DND-41 (cell line): ENCODE measurements around the gene CRACR2B.

Experiments used
- ATAC-seq: fragments of 200-7000 bp; cut with Tn5 transposase; 3 replicates; pipeline ENCODE4 v1.9.1; 2021; ENCODE audit warnings: low read depth; ENCODE audit not compliant: insufficient read depth
- DNase-seq: peaks from one replicate; pipeline ENCODE4 v3.0.0-alpha.2; 2020
- H2AFZ ChIP-seq: 2 replicates; pipeline ENCODE4 v1.6.0; 2012; ENCODE audit warnings: low read depth, low read length
- H3K27ac ChIP-seq: 2 replicates; pipeline ENCODE4 v1.5.1; 2012; ENCODE audit warnings: low read length, inconsistent platforms
- H3K27me3 ChIP-seq: fragments of 200-600 bp; sonication (generic); 2 replicates; pipeline ENCODE4 v1.6.0; 2012; ENCODE audit warnings: low read length, mild to moderate bottlenecking, inconsistent platforms; ENCODE audit not compliant: insufficient read depth, poor library complexity
- H3K36me3 ChIP-seq: 2 replicates; pipeline ENCODE4 v1.5.1; 2012; ENCODE audit warnings: low read length, inconsistent platforms; ENCODE audit not compliant: insufficient read depth
- H3K4me1 ChIP-seq: 2 replicates; pipeline ENCODE4 v1.5.1; 2012; ENCODE audit warnings: mild to moderate bottlenecking, low read length; ENCODE audit not compliant: insufficient read depth
- H3K4me2 ChIP-seq: 2 replicates; pipeline ENCODE4 v1.6.0; 2012; ENCODE audit warnings: mild to moderate bottlenecking, moderate library complexity, low read length, inconsistent platforms; ENCODE audit not compliant: insufficient read depth
- H3K4me3 ChIP-seq, 2 experiments: fragments of 200-600 bp in 1 of 2; shearing (Covaris generic) in 1 of 2; 2 replicates each; pipeline ENCODE4 v1.5.1; 2012 to 2016; ENCODE audit warnings: inconsistent platforms in 2 of 2, low read length in 2 of 2, mild to moderate bottlenecking in 2 of 2, low read depth in 1 of 2, moderate library complexity in 1 of 2
- H3K79me2 ChIP-seq: 2 replicates; pipeline ENCODE4 v1.6.0; 2012; ENCODE audit warnings: low read length, inconsistent platforms; ENCODE audit not compliant: insufficient read depth
- H3K9ac ChIP-seq: 2 replicates; pipeline ENCODE4 v1.6.0; 2012; ENCODE audit warnings: low read depth, mild to moderate bottlenecking, inconsistent platforms, low read length, moderate library complexity
- H3K9me3 ChIP-seq: 2 replicates; pipeline ENCODE4 v1.5.1; 2012; ENCODE audit warnings: low read length, moderate library complexity, mild to moderate bottlenecking, inconsistent platforms; ENCODE audit not compliant: insufficient read depth, severe bottlenecking
- H4K20me1 ChIP-seq: 2 replicates; pipeline ENCODE4 v1.6.0; 2012; ENCODE audit warnings: low read length; ENCODE audit not compliant: insufficient read depth
- CTCF ChIP-seq: IDR thresholded peaks from 2 replicates; pipeline ENCODE4 v1.5.1; 2012; ENCODE audit warnings: borderline replicate concordance, low read length, moderate library complexity, mild to moderate bottlenecking; ENCODE audit not compliant: poor library complexity, severe bottlenecking; ENCODE audit errors: extremely low read depth
- EZH2 ChIP-seq: IDR thresholded peaks from 3 replicates; pipeline ENCODE4 v1.6.1; 2012; ENCODE audit warnings: borderline replicate concordance, low read depth, mild to moderate bottlenecking, moderate library complexity, low read length, inconsistent platforms; ENCODE audit not compliant: severe bottlenecking

CRACR2B gene

DNA sequence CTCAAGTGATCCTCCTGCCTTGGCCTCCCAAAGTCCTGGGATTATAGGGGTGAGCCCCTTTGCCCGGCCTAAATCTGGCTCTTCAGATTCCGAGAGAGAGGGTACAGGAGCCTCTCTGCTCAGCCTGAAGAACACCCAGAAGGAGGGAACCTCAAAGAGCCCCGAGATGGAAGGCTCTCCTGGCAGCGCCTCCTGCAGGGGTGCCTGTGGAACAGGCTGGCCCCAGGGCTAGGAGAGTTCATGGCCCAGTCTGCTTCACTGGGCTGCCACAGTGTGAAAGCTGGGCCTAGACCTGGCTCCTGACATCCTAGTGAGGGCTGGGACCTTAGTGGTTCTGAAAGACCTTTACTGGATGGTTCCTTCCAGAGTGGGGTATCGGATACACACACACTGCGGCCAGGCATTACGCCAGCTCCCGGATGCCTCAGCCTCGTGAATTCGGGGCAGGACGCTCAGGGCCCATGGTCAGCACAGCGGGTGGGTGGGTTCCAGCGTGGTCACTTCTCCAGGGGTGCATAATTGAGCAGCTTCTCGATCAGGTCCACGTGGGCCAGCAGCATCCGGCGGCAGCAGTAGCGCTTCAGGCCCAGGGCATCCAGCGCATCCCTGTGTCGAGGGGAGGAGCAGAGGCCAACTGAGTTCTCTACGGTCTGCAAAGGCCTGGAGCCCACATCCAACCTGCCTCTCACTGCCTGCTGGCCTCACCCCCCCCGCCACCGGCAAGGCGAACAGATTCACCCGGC, 12.3 kb downstream of the CRACR2B start:
- H3K27ac ChIP-seq: no peak overlapping the region
- peaks cover 45% of the 10 kb centered on the region for H3K36me3 ChIP-seq
- TF ChIP-seq EZH2 (no peak), CTCF (peak; percentile 46)
- H3K27me3 ChIP-seq: no peaks in the 10 kb centered on the region
- H3K4me2 ChIP-seq: peak overlapping the region; percentile 91; the same call in 1 of the 2 replicates
- H3K4me3 ChIP-seq: peak overlapping the region in 1 of 2 experiments; percentile 98; a peak in 1 of 4 replicates
- DNase-seq: no peak
- H4K20me1 ChIP-seq: peaks cover 28% of the 10 kb centered on the region; the same call in 1 of the 2 replicates
- H3K4me1 ChIP-seq: peaks cover 38% of the 10 kb centered on the region
- no peak for ATAC-seq
- H3K79me2 ChIP-seq: peaks cover 21% of the 10 kb centered on the region
- H3K9ac ChIP-seq: peak overlapping the region; percentile 91; the same call in 1 of the 2 replicates
- H2AFZ ChIP-seq: no peak overlapping the region
- H3K9me3 ChIP-seq: no peaks in the 10 kb centered on the region

GRCh38 chr11:841981-842369, 14.3 kb downstream of the CRACR2B start:
- Histone ChIP-seq H4K20me1 (peaks cover 27% of the 10 kb centered on the region; the same call in 1 of the 2 replicates), H3K36me3 (peaks cover 41% of the 10 kb centered on the region), H3K4me3 (peak overlapping the region; percentile 98 to 100), H3K4me2 (peak overlapping the region; percentile 91), H3K9ac (peak overlapping the region; percentile 91), H2AFZ (peak overlapping the region; percentile 90), H3K9me3 (no peaks in the 10 kb centered on the region), H3K4me1 (peaks cover 39% of the 10 kb centered on the region), H3K27ac (peak overlapping the region; percentile 87), H3K27me3 (no peaks in the 10 kb centered on the region), H3K79me2 (peaks cover 21% of the 10 kb centered on the region)
- DNase-seq: no peak
- peak; percentile 54 for ATAC-seq
- TF ChIP-seq EZH2: no peak
- TF ChIP-seq CTCF: no peak

- Histone ChIP-seq H3K79me2 (peaks cover 21% of the 10 kb centered on the region), H3K4me2 (peak within 1 kb of the TSS; percentile 91), H3K9ac (peak within 1 kb of the TSS; percentile 91), H2AFZ (peak within 1 kb of the TSS; percentile 90), H3K4me3 (peak within 1 kb of the TSS; percentile 98 to 100), H3K4me1 (peaks cover 39% of the 10 kb centered on the region), H3K9me3 (no peaks in the 10 kb centered on the region), H3K27ac (peak within 1 kb of the TSS; percentile 87), H3K27me3 (no peaks in the 10 kb centered on the region), H3K36me3 (peaks cover 36% of the 10 kb centered on the region), H4K20me1 (peaks cover 27% of the 10 kb centered on the region; the same call in 1 of the 2 replicates)
- no peak for TF ChIP-seq EZH2
- TF ChIP-seq CTCF: no peak
- ATAC-seq: peak; percentile 74
- DNase-seq: peak; percentile 85
These were observed 14.8 kb downstream of the CRACR2B start, which contains the start of the genes POLR2L and TSPAN4 for GRCh38 chr11:842370-843002. Gene POLR2L, minus strand, starts transcription at chr11:842529. Its CDS starts 21 bp downstream, at chr11:842508. Gene TSPAN4, plus strand, starts transcription at chr11:842852. Its CDS starts 7,453 bp downstream, at chr11:850305.
